Astrocyte (in vitro differentiated cells and primary cell): Measurements from ENCODE around the gene SYT14.

Experiments used
- EZH2 ChIP-seq: IDR thresholded peaks from 2 replicates; pipeline ENCODE4 v1.6.1; 2012; ENCODE audit warnings: mild to moderate bottlenecking, low read length, inconsistent platforms; ENCODE audit not compliant: insufficient read depth
- TF ChIP-seq, protein P1 (sequence below): IDR thresholded peaks from 2 replicates; pipeline ENCODE4 v1.5.1; 2011; ENCODE audit warnings: low read depth, mild to moderate bottlenecking, inconsistent platforms, low read length, moderate library complexity; ENCODE audit not compliant: insufficient read depth

DNA sequence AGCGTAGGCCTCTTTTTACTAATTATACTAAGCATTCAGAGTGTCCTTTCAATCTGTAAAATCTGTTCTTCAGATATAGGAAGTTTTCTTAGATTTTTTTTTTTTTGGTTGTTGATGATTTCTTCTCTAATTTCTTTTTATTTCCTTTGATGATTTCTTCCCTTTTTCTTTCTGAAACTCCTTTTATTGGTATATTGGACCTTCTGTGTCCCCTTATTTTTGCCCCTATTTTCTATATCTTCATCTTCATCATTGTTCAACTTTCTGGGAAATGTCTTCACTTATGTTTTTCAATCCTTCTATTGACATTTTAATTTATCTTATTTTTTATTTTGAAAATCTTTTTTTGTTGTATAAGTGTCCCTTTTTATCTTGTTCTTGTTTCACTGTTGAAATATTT is 17.2 kb upstream of the SYT14 start:
- TF ChIP-seq, protein P1, sequence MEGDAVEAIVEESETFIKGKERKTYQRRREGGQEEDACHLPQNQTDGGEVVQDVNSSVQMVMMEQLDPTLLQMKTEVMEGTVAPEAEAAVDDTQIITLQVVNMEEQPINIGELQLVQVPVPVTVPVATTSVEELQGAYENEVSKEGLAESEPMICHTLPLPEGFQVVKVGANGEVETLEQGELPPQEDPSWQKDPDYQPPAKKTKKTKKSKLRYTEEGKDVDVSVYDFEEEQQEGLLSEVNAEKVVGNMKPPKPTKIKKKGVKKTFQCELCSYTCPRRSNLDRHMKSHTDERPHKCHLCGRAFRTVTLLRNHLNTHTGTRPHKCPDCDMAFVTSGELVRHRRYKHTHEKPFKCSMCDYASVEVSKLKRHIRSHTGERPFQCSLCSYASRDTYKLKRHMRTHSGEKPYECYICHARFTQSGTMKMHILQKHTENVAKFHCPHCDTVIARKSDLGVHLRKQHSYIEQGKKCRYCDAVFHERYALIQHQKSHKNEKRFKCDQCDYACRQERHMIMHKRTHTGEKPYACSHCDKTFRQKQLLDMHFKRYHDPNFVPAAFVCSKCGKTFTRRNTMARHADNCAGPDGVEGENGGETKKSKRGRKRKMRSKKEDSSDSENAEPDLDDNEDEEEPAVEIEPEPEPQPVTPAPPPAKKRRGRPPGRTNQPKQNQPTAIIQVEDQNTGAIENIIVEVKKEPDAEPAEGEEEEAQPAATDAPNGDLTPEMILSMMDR: no peak
- TF ChIP-seq EZH2: no peak
